ENCODE measurements around the gene CBS.
"Not testable (repeated sequence)": the region's sequence is repeated elsewhere in the genome, so short reads cannot be mapped to it uniquely, and the experiment has no call there.

DNA sequence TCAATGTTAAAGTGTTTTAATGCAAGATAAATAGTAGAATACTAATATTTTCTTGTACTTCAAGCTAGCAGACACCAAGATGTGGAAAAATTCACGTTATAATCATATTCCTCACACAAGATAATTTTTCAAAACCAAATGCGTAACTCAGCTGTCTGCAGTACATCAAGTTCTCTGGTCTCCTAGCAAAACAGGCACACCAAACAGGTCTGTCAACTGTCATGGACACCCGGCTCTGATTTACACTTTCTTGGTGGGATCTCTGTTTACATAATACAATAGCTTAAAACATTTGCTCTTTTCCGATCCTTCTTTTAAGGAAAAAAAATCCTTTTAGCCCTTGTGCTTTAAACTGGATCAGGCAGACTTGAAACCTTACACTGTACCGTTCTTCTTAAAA, 26.0 kb upstream of the CBS start:
- TF ChIP-seq, protein P1, sequence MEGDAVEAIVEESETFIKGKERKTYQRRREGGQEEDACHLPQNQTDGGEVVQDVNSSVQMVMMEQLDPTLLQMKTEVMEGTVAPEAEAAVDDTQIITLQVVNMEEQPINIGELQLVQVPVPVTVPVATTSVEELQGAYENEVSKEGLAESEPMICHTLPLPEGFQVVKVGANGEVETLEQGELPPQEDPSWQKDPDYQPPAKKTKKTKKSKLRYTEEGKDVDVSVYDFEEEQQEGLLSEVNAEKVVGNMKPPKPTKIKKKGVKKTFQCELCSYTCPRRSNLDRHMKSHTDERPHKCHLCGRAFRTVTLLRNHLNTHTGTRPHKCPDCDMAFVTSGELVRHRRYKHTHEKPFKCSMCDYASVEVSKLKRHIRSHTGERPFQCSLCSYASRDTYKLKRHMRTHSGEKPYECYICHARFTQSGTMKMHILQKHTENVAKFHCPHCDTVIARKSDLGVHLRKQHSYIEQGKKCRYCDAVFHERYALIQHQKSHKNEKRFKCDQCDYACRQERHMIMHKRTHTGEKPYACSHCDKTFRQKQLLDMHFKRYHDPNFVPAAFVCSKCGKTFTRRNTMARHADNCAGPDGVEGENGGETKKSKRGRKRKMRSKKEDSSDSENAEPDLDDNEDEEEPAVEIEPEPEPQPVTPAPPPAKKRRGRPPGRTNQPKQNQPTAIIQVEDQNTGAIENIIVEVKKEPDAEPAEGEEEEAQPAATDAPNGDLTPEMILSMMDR (IDR thresholded peaks at IDR 0.05; ENCODE audit: borderline replicate concordance, extremely low read depth, low read length, poor library complexity, severe bottlenecking), result not testable (repeated sequence)
- TF ChIP-seq EZH2 (IDR thresholded peaks at IDR 0.05; ENCODE audit: borderline replicate concordance, low read depth, low read length, severe bottlenecking), result not testable (repeated sequence)
